HepG2 (cell line): Measurements from ENCODE around the gene CATSPERD. TPM values are rescaled to one million over a fixed set of nuclear protein-coding genes. Genes with fewer than 3 reads are reported as not detected.

Experiments
- AKAP8 ChIP-seq: sonication (generic); formaldehyde crosslinking; IDR thresholded peaks from 2 replicates; pipeline ENCODE4 v1.5.1; 2020; ENCODE audit warnings: mild to moderate bottlenecking, missing genetic modification reagents
- BRF2 ChIP-seq: sonication (generic); formaldehyde crosslinking; IDR thresholded peaks from 2 replicates; pipeline ENCODE4 v1.8.1; 2022; ENCODE audit warnings: mild to moderate bottlenecking, missing genetic modification reagents
- CBX5 ChIP-seq: sonication (generic); formaldehyde crosslinking; IDR thresholded peaks from 2 replicates; pipeline ENCODE4 v1.4.0; 2020; ENCODE audit warnings: missing genetic modification reagents, borderline replicate concordance
- E2F1 ChIP-seq: sonication (generic); formaldehyde crosslinking; IDR thresholded peaks from 2 replicates; pipeline ENCODE4 v1.5.0; 2020; ENCODE audit warnings: missing genetic modification reagents
- FOXK1 ChIP-seq: sonication (generic); formaldehyde crosslinking; IDR thresholded peaks from 2 replicates; pipeline ENCODE4 v1.4.0; 2020; ENCODE audit warnings: low read depth, missing genetic modification reagents, borderline replicate concordance
- HOXA5 ChIP-seq: sonication (generic); formaldehyde crosslinking; IDR thresholded peaks from 2 replicates; pipeline ENCODE4 v1.4.0; 2020; ENCODE audit warnings: missing genetic modification reagents
- JUND ChIP-seq: sonication (generic); formaldehyde crosslinking; IDR thresholded peaks from 2 replicates; pipeline ENCODE4 v1.8.0; 2022; ENCODE audit warnings: mild to moderate bottlenecking, missing genetic modification reagents
- MIER3 ChIP-seq: IDR thresholded peaks from 2 replicates; pipeline ENCODE4 v1.6.1; 2016; ENCODE audit warnings: missing compliant biosample characterization, borderline replicate concordance
- MYPOP ChIP-seq: sonication (generic); formaldehyde crosslinking; IDR thresholded peaks from 2 replicates; pipeline ENCODE4 v1.8.1; 2023; ENCODE audit warnings: mild to moderate bottlenecking, moderate library complexity, missing genetic modification reagents
- POLR2G ChIP-seq: fragments of 200-400 bp; formaldehyde crosslinking; IDR thresholded peaks from 2 replicates; pipeline ENCODE4 v1.6.1; 2018; ENCODE audit warnings: mild to moderate bottlenecking, low read depth, low read length, moderate library complexity
- SOX6 ChIP-seq, 2 experiments: fragments of 450-650 bp in 1 of 2; sonication (generic) in 1 of 2; formaldehyde crosslinking in 1 of 2; IDR thresholded peaks; 2 replicates each; pipeline versions ENCODE4 v1.4.0 to v1.6.1; 2017 to 2020; ENCODE audit warnings: antibody characterized with exemption in 1 of 2, mild to moderate bottlenecking in 1 of 2, missing genetic modification reagents in 1 of 2
- SP2 ChIP-seq: sonication (generic); formaldehyde crosslinking; IDR thresholded peaks from 2 replicates; pipeline ENCODE4 v1.5.1; 2020; ENCODE audit warnings: mild to moderate bottlenecking, missing genetic modification reagents
- USF2 ChIP-seq, 2 experiments: sonication (generic) in 1 of 2; formaldehyde crosslinking in 1 of 2; IDR thresholded peaks; 2 replicates each; pipeline versions ENCODE4 v1.5.1 to v1.6.1; 2011 to 2020; ENCODE audit warnings: borderline replicate concordance in 1 of 2, low read depth in 1 of 2, low read length in 1 of 2, mild to moderate bottlenecking in 1 of 2, missing genetic modification reagents in 1 of 2, moderate library complexity in 1 of 2
- YEATS2 ChIP-seq: sonication (generic); formaldehyde crosslinking; IDR thresholded peaks from 2 replicates; pipeline ENCODE4 v1.4.0; 2020; ENCODE audit warnings: missing genetic modification reagents, borderline replicate concordance
- ZNF260 ChIP-seq: sonication (generic); formaldehyde crosslinking; IDR thresholded peaks from 2 replicates; pipeline ENCODE4 v1.4.0; 2020; ENCODE audit warnings: missing genetic modification reagents, low read depth, mild to moderate bottlenecking, borderline replicate concordance
- ZSCAN22 ChIP-seq: sonication (generic); formaldehyde crosslinking; IDR thresholded peaks from 2 replicates; pipeline ENCODE4 v1.4.0; 2020; ENCODE audit warnings: mild to moderate bottlenecking, missing genetic modification reagents
- polyA plus RNA-seq, 8 experiments: library from polyadenylated mRNA; depleted of rRNA in 3 of 8; stranded (reverse) in 7 of 8; unstranded in 1 of 8; fragments of >200 nt; fragmentation: Illumina TruSeq in 4 of 8; extraction: Trizol in 4 of 8; gene quantifications; 2 replicates each; pipeline versions ENCODE4 v1.2.1 to v1.2.3, GENCODE V29; 2011 to 2016; ENCODE audit warnings: low read depth in 4 of 8, missing spikeins in 1 of 8, mixed read lengths in 1 of 8; ENCODE audit not compliant: insufficient read depth in 1 of 8
- total RNA-seq, 5 experiments: library from RNA; depleted of rRNA; stranded (reverse); fragments of >200 nt; fragmentation: Illumina TruSeq; extraction: Trizol; gene quantifications; 2 replicates each; pipeline ENCODE4 v1.2.3, GENCODE V29; 2016; ENCODE audit warnings: low read depth in 1 of 5
- TF ChIP-seq, protein P1 (sequence below): sonication (generic); formaldehyde crosslinking; IDR thresholded peaks from 2 replicates; pipeline ENCODE4 v1.5.0; 2020; ENCODE audit warnings: missing genetic modification reagents
- TF ChIP-seq, protein P2 (sequence below): sonication (generic); formaldehyde crosslinking; IDR thresholded peaks from 2 replicates; pipeline ENCODE4 v1.8.0; 2022; ENCODE audit warnings: mild to moderate bottlenecking, missing genetic modification reagents, borderline replicate concordance
- TF ChIP-seq, protein P3 (sequence below): sonication (generic); formaldehyde crosslinking; IDR thresholded peaks from 2 replicates; pipeline ENCODE4 v1.8.0; 2023; ENCODE audit warnings: mild to moderate bottlenecking, missing genetic modification reagents

Gene CATSPERD
- total and polyA plus RNA-seq, 2 of the 13 experiments (the other 11 are each of a cell fraction or from before 2014, with no cell fraction given): 0.04 TPM; not detected in 1

GRCh38 chr19:5822181-5822844 lies 101.9 kb downstream of the CATSPERD start (continued):
- TF ChIP-seq USF2 (IDR thresholded peaks at IDR 0.05; ENCODE audit: low read depth, low read length) (no peak), USF2 (CRISPR knock-in tag; IDR thresholded peaks at IDR 0.05; ENCODE audit: borderline replicate concordance) (no peak), SOX6 (IDR thresholded peaks at IDR 0.05) (no peak), SOX6 (CRISPR knock-in tag; IDR thresholded peaks at IDR 0.05) (peak; percentile 24; the same call in 1 of the 2 replicates), ZNF260 (CRISPR knock-in tag) (no peak), AKAP8 (CRISPR knock-in tag) (peak; percentile 77), MIER3 (peak; percentile 42; the same call in 1 of the 2 replicates), CBX5 (CRISPR knock-in tag) (no peak), FOXK1 (CRISPR knock-in tag) (0 out of 2 replicates have a peak, but pooled peaks have one; percentile 19), JUND (no peak), SP2 (CRISPR knock-in tag) (no peak), ZSCAN22 (CRISPR knock-in tag) (no peak), BRF2 (no peak), E2F1 (CRISPR knock-in tag) (no peak), HOXA5 (CRISPR knock-in tag) (no peak), POLR2G (0 out of 2 replicates have a peak, but pooled peaks have one; percentile 21), MYPOP (peak; percentile 31), YEATS2 (CRISPR knock-in tag) (no peak)
- TF ChIP-seq, protein P1, sequence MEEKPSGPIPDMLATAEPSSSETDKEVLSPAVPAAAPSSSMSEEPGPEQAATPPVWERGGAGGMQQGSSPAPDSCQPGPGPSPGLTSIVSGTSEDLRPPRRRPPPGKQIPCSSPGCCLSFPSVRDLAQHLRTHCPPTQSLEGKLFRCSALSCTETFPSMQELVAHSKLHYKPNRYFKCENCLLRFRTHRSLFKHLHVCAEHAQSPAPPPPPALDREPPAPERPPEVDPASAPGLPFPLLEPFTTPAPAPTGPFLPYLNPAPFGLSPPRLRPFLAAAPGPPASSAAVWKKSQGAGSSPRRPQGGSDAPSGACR: 0 out of 2 replicates have a peak, but pooled peaks have one; percentile 22
- TF ChIP-seq, protein P2, sequence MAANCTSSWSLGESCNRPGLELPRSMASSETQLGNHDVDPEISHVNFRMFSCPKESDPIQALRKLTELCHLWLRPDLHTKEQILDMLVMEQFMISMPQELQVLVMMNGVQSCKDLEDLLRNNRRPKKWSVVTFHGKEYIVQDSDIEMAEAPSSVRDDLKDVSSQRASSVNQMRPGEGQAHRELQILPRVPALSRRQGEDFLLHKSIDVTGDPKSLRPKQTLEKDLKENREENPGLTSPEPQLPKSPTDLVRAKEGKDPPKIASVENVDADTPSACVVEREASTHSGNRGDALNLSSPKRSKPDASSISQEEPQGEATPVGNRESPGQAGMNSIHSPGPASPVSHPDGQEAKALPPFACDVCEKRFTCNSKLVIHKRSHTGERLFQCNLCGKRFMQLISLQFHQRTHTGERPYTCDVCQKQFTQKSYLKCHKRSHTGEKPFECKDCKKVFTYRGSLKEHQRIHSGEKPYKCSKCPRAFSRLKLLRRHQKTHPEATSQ (CRISPR knock-in tag): no peak
- TF ChIP-seq, protein P3, sequence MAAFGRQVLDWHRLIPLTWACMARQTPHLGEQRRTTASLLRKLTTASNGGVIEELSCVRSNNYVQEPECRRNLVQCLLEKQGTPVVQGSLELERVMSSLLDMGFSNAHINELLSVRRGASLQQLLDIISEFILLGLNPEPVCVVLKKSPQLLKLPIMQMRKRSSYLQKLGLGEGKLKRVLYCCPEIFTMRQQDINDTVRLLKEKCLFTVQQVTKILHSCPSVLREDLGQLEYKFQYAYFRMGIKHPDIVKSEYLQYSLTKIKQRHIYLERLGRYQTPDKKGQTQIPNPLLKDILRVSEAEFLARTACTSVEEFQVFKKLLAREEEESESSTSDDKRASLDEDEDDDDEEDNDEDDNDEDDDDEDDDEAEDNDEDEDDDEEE (CRISPR knock-in tag): no peak
